ENCODE measurements around the gene ZBTB7C.

ZBTB7C gene

DNA sequence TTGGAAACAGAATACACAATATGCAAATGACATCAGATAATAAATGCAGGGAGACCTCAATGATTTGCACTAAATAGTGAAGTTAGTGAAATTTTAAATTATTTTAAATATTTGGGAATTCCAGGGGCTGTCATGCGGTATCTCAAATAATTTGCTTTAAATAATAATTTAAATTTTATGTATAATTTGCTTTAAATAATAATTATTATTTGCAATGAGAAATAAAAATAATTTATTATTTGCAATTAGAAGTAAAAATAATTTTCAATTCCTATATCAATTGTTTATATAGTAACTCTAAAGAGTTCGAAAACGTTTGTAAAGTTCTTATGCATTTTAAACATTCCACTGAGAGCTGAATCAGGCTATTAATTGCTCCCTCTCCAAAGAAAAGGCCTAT, 226.4 kb downstream of the ZBTB7C start:
- no peak for FAIRE-seq

- no peak for FAIRE-seq
Measured at GRCh38 chr18:48181857-48182256, 227.3 kb downstream of the ZBTB7C start.

DNA sequence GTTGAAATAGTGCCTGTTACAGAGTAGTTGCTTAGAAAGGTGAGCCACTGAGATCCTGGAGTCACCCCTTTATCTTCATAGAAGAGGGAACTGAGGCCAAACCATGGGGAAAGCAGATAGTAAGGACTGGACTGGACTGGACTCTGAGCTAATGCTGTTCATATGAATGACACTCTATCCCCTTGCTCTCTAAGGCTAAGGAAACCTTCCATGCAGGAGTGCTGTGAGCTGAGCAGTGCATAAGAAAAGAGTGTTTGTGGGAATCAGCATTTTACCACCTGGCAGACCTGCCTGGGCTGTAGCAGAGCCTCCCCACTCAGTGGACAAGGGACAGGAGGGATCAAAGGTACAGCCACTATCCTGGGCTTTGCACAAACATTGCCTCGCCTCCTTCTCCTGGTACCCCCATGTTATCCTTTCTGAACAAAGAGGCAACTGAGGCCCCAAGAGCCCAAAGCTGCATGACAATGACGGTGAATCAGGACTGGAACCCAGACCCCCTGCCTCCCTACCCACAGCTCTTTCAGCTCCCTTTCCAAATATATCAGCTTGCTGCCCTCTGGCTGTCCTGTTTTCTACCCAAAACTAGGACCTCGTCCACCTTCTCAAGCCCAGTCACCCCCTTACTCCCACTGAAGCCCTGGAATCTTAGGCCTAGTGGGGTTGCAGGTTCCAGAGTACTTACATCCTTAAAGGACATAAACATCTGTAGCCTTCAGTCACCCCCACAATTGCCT, 227.9 kb downstream of the ZBTB7C start:
- no peak for FAIRE-seq

DNA sequence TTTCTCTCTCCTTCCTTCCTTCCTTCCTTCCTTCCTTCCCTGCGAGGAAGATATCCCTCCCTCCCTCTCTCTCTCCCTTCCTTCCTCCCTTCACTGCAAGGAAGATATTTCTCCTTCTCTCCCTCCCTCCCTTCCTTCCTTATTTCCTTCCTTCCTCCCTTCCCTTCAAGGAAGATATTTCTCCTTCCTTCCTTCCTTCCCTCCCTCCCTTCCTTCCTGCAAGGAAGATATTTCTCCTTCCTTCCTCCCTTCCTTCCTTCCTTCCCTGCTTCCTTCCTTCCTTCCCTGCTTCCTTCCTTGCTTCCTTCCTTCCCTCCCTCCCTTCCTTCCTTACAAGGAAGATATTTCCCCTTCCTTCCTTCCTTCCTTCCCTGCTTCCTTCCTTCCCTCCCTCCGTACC, 229.5 kb downstream of the ZBTB7C start:
- FAIRE-seq: no peak

GRCh38 chr18:48179001-48179400, 230.2 kb downstream of the ZBTB7C start:
- no peak for FAIRE-seq

DNA sequence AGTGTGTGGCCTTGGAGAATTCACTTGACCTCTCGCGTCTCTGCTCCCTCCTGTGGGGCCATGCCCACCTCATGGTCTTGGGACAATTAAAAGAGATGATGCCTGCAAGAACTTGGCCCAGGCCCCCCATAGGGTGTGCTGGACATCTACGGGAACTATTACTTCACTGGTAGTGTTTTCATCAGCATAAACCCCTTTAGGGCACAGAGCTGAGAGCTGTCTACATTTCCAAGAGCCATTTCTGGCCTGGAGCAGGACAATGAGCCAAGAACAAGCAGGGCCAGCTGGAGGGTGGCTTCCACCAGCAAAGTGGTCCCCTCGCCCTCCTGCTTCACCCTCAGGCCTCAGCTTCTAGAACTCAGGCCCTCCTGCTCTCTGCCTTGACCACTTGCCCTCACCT, 232.3 kb downstream of the ZBTB7C start:
- FAIRE-seq: no peak

DNA sequence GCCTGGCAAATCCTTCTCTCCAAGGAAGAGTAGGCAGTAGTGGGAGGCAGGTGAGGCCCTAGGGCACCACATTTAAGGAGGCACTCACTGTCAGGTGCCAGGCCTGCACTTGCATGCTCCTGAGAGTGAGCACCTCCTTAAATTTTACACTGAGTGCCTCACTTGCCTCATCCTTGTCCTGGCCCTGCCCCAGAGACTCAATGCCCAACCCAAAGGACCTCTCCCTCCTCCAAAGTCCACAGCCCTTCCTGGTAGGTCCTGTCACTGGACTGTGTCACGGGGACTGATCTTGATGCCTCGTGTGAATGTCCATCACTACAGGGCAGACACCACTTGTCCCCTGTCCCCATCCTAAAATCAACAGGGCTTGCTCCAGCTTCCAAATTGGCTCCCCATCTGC, 235.6 kb downstream of the ZBTB7C start:
- no peak for FAIRE-seq

DNA sequence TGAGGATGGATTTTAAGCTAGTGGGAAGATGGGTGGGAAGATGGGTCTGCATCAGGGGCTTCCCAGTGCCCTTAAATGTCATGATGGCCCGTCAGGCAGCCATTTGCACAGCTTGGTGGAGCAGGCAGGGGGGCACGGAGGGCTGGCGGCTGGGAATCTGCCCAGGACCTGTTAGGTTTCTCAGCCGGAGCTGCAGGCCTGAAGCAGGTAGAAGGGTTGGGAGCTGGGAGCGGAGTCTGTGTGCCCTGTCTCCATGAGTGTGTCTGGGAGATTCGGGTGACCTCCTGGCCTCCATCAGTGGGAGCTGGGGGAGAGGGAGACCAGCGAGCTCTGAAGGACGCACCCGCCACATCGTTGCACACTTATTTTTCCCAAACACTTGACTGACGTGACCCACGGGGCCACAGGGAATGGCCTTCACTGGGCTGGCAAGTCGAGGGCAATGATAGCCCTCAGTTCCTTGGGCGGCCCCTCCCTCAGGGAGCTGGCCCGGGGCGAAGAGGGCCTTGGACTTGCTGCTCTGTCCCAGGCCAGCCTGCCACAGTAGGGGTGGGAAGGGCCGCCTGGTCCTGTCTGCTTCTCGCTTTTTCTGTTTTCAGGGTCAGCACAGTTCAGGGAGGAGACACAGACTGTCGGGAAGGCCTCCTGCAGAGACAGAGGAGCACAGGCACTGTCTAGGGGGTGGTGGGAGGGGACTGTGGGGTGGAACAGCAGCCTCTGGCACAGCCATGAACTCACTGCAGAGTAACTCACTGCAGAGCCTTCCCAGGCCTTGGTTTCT, 236.8 kb downstream of the ZBTB7C start:
- no peak for FAIRE-seq

DNA sequence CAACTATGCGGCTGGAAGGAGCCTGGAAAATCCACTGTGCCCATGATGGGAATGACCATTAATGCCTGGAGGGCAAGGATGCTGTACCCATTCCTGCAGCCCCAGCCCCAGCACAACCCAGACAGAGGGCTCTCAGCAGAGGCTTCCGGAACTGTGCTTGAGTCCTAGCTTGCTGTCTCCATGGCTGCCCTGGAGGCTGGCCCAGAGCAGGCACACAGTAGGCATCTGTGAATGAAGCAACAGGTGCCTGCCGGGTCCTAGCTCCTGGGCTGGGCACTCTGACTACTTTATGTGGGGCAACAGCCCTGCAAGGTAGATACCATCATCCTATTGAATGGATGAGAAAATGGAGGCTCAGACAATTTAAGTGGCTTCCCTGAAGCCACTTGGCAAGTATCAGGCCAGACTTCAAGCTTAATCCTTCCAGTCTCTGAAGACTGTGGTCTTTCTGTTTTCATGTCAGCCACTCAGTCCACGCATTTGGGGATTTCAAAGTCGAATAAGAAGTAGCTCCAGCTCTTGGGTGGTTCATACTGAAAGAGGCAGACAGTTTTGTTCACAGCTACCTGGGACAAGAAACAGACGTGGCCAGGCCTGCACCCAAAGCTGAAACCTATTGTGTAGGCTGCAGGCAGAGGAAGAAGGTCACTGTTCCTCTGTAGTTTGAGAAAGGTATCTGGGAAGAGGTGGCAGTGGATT, 237.5 kb downstream of the ZBTB7C start:
- no peak for FAIRE-seq

DNA sequence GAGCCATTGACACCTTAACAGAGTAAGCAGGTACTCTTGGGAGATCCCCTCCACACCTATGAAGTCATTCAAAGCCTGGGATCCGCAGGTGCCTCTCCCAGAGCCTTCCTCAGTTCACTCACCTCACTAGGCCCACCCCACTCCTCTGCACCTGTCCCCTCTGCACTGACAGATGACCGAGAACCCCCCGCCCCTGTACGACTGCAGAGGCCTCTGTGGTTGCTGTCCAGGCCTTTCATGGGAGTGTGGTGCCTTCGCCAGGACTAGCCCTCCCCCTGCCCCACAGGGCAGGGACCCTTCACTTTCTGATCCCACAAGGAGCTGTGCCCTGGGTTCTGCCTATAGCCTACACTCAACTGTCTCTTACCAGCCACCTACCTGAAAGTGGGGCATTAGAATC, 238.5 kb downstream of the ZBTB7C start:
- no peak for FAIRE-seq

DNA sequence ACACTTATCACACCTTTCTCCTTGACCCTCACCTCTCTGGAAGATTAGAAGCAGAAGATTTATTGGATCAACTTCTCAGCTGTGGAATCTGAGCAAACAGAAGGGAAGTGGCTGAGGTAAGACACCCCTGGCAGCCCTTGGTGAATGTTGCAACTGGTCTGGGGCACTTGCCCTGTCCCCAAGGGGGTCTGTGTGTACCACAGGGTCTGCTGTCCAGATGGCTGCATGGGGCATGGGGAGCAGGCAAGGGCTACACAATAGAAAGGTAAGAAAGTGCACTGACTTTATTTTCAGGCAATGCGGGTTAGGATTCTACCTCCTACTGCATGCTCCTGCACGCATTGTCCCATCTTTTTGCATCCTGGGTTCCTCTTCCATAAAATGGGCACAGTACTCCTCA, 240.3 kb downstream of the ZBTB7C start:
- FAIRE-seq: no peak

- FAIRE-seq: no peak
Measured at GRCh38 chr18:48167897-48168253, 241.3 kb downstream of the ZBTB7C start.

DNA sequence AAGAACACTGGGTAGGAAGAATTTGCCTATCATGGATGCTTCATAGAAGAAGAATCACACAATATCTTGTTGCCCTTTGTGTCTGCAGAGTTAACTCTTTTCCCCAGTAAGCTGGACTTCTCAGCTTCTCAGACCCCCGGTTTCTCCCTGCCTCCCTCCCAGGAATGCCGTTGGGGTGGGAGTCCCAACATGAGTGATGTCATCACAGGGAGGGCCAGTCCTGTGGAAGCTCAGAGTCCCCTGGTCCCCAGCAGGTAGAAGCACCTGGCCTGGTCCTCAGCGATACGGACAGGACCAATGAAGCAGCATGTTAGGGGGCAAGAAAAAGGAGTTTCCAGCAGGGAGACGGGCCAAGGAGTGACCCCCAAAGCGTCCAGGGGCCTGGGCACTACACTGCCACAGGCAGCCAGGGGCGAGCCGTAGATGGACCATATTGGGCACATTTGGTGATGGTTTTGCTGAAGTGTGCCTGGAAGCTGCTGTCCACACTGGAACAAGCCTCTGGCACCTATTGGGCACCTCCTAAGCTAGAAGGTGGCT, 242.8 kb downstream of the ZBTB7C start:
- no peak for FAIRE-seq

GRCh38 chr18:48165111-48165866, 243.9 kb downstream of the ZBTB7C start:
- no peak for FAIRE-seq

DNA sequence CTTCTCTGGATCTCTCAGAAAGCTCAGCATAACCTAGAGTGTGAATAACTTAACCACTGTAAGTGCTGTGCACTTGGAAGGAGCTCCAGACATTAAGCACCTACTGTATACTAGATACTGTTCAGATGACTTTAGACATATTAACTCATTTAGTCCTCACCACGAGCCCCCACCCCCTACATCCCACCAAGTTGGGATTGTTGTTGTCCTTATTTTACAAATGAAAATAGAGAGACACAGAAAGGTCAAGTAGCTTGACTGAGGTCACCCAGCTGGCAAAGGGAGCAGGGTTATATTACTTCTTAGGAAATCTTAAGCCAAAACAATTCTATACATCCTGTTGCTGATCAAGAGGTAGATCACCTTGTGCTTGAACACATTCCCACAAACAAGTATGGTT, 244.5 kb downstream of the ZBTB7C start:
- no peak for FAIRE-seq

- FAIRE-seq: no peak
Measured at GRCh38 chr18:48164116-48164515, 245.1 kb downstream of the ZBTB7C start.

- no peak for FAIRE-seq
Measured at GRCh38 chr18:48163738-48164115, 245.5 kb downstream of the ZBTB7C start.

- no peak for FAIRE-seq
Measured at GRCh38 chr18:48162956-48163737, 246.0 kb downstream of the ZBTB7C start.

DNA sequence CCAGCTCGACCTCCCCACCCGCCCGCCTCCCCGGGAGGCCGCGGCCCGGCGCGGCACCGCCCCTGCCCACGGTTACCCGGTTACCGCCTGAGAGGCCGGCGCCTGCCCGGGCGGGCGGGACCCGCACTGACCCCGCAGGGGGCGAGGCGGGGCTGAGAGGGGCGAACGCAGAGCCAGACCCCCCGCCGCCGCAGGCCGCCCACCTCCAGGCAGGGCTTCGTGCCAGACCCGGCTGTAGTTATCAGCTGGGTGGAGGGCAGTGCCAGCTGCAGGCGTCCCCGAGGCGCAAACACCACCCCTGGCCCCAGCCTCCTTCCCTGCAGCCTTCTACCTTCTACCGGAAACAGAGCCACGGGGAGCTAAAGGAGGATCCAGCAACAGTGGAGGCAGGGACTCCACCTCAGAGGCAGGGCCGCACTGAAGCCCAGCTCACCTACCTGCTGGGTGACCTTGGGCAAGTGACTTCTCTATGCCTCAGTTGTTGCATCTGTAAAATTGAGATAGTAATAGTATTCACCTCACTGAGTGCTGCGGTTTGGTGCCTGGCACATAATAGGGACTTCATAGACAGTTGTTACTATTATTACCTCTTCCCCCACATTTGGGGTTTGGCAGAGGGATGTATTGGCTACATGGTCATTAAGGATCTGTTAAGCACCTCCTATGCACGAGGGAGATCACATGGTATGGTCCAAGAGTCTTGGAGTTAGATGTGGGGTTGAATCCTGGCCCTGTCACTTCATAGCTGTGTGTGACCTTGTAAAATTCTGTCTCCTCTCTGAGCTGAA, 247.1 kb downstream of the ZBTB7C start:
- no peak for FAIRE-seq

DNA sequence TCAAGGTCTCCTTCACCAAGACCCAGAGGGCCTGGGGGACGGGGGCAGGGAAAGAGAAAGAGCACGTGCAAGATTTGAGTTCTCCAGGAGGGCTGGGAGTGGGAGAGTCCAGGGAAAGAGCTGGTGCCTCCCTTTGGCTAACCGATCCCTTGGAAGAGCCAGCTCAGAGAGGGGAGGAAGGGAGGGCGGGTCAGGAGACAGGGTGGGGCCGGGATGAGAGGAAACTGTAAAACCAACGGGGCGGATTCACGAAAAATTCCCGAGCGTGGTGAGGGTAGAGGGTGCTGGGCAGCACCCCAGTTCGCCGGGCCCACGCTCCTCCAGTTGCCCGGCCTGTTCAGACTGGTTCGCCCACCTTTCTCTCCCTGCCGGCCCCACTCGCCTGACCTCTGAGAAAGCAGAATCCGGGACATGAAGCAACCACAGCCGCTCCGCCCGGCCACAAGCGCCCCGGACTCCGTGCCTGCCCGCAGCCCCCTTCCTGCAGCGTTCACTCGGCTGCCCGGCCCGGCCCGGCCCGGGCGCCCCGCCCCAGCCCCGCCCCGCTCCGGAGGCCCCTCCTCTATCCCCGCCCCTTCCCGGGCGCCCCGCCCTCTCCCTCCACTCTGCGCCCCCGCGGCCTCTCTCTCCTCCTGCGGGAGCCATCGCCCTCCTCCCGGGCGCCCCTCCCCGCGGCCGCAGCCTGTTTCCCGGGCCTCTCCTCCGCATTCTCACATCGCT, 247.8 kb downstream of the ZBTB7C start:
- FAIRE-seq: no peak

- FAIRE-seq: no peak
Measured at GRCh38 chr18:48160622-48161021, 248.6 kb downstream of the ZBTB7C start.
